Activated gamma-delta T cell treated with anti-CD3 and anti-CD28 coated beads, Interleukin-2, amount 50 U/mL, for 16 hours (primary cell): ENCODE measurements around the gene PALS2.

Experiments used
- DNase-seq: peaks from one replicate; pipeline ENCODE4 v3.0.0-alpha.2; 2020; ENCODE audit warnings: low read depth

The PALS2 gene

DNA sequence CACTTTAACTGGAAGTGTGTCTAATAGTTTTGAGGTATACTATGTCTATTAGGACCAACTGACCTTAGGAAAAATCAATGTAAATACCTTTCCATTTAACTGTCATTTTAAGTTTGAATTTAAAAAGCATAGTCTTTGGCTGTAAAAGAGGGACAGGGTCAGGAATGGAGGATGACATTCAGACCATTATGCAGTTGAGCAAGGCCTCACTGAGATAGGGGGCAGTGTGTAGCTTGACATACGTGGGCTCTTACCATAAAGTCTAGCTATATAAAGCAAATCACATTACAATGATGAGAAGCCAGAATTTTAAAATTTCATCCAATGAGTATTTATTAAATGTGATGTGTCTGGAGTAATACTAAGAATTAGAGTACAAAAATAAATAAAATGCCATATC is 17.9 kb downstream of the PALS2 start:
- no peak for DNase-seq

DNA sequence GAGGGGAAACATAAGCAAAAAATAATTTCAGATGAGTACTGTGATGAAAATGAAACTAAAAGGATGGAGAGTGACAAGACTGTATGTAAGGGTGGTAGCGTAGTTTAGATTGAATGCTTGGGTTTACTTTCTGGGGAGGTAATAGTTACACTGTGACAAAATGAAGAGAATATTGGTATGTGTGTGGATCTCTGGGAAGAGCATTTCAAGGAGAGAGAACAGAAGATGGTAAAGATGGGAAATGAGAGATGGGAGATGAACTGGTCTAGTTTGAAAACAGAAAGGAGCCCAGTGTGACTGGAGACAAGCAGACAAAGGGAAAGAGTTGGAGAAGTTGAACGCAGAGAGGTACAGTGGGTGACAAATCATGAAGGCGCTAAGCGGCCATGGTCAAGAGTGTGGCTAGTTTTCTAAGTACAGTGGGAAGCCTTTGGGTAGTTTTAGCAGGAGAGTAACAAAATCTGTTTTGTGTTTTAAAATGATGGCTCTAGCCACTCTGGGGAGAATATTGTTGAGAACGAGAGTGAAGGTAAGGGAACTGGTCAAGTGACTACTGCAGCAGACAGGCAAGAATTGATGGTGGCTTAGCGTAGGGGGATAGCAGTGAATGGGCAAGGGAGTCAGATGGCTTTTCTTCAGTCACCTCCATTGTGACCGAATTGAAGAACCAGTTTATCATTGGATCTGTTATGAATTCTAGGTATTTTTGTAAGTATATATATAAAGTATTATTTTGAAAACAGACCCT is 22.6 kb downstream of the PALS2 start:
- DNase-seq: no peak

DNA sequence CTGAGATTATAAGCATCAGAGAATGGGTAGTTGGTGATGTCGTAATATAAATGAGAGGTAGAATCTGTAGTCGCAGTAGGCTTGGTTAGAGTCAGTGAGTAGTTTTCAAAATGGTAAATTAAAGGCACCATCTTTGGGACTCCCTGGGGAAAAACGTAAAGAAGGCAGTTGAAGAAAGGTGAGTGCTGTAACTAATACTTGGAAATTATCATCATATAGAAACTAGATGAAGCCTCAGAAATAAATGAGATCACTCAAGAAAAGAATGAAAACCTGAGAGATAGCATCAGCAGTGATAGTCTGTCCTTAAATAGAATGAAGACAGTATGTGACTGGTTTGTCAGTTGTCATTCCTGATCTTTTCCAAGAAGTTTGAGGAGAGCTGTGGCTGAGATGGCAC is 23.8 kb downstream of the PALS2 start:
- DNase-seq: no peak

DNA sequence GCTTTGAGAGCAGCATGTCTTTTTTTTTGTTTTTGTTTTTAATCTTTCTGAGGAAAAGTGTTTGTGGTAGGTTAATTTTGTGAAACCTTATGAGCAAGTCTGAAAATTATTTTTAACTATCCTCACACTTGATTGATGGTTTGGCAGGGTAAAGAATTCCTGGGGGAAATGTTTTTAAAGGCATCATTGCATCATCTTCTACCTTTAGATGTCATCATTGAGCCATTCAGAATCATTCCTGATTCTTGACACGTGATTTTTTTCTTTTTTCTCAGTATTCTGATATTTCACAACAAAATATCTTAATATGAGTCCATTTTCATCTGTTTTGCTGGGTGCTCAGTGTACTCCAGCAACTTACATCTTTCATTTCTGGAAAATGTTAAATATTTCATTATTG is 28.3 kb downstream of the PALS2 start:
- no peak for DNase-seq

DNA sequence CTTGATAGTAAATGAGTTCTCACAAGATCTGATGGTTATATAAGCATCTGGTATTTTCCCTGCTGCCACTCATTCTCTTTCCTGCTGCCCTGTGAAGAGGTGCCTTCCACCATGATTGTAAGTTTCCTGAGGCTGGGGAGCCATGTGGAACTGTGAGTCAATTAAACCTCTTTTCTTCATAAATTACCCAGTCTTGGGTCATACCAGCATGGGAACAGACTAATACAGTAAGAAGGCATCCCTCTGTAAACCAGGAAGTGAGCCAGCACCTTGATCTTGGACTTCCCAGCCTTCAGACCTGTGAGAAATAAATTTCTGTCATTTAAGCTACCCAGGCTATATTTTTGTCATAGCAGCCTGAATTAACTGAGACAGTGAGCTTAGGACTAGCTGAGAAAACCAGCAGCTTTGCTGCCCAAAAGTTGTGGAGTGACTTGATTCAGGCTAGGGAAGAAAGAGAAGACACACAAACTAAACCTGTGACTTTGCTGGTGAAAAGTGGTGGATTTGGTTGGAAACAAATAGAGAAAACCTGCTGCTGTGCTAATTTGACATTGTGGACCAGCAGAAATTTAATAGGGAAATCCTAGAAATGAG is 29.7 kb downstream of the PALS2 start:
- DNase-seq: no peak

DNA sequence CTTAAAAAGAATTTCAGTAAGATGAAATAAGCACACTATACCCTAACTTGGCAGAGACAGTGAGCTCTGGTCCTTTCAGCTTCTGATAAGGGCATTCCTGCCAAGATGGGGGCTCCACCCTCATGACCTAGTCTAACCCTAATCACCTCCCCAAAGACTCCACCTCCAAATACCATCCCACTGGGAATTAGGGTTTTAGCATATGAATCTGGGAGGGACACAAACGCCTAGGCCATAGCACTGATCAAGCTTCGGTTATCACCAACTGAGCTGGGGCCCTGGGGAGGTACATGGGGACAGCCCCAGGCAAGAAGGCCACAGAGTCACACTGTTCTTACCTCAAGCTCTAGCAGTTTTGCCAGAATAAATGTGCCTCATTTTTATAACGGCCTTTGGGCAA is 31.4 kb downstream of the PALS2 start:
- DNase-seq: no peak

DNA sequence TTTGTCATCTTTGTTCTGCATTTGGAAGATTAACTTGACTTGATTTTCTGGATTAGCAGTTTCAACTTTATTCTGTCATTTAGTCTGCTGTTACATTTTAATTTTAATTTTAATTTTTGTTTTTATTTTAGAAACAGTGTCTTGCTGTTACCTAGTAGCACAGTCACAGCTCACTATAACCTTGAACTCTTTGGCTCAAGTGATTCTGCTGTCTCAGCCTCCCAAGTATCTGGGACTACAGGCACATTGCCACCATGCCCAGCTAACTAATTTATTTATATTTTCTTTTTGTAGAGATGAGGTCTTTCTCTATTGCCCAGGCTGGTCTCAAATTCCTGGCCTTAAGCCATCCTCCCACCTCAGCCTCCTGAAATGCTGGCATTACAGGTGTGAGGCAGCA is 35.3 kb downstream of the PALS2 start:
- no peak for DNase-seq

DNA sequence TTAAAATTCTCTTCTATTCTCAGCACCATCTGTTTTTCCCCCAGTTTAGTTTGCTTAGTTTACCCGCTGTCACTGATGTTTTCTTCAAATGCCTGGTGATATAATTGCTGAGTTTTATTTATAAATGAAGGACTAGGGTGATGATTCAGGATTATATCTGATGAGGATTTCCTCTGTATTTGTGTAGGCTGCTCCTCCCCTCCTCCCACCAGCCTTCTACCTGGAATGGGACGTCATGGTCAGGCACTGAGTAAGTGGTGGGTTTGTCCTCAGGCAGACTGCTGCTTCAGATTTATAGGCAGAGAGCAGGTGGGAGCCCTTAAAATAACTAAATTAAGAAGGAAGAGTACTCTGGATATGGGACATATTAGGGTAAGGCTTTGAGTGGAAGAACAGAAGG is 35.8 kb downstream of the PALS2 start:
- no peak for DNase-seq

DNA sequence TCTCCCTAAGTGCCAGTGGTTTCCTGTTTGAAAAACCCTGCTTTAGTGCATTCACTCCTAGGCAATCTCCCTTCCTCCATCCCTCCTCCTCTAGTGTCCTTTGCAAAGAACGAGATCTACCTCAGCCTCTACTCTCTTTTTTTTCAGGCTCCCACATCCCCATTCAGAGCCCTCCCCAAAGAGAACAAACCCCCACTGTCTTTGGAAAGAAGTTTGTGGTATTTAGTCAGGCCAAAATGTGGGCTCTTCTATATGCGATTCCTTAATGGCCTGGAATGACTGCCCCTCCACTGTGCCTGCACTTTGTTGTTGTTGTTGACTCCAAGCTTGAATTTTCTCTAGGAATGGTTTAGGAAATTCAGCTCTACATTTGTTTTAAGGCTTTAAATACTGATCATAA is 36.3 kb downstream of the PALS2 start:
- DNase-seq: no peak

DNA sequence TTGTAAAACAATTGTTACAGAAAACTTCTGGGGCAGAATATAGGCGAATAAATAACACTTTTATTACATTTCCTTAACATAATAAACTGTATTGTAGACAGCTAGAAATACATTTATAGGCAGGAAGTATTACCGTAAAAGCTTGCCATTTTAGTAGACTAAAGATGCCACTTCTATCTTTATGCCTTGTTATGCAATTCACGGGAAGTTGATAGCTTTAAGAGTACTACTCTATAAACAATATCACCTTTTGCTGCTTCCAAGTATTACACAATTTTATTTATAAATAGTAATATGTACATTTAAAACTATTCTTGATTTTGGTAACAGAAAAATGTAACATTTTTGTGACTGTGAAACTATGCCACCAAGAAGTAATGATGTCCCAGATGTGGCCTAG is 37.9 kb downstream of the PALS2 start:
- no peak for DNase-seq

DNA sequence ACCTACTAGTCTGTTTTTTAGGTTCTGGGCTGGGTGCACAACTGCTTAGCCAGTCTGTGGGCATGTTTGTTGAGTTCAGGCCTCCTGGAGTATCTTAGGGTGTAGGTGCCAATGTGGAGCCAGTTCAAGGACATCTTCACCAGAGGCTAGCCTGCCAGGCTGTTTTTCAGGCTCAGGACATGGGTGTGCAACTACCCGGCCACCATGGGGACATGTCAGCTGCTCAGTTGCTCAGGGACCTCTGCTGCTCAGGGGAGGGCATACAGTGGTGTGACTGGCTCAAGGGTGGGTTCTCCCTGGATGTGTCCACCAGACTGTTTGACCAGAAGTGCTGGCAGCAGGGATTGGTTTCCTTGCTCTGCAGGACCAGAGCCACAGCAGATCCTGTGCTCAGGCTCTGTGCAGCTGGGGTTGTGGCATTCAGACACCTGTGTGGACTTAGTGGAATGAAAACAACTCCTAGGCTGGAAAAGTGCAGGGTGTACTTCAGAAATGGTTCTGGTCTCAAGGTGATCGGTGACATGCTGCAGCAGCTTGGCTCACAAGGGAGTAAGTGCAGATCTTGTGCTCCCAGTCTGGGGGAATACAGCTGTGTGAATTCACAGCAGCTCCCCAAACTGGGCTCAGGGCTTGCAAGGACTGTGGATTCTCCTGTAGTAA is 44.8 kb downstream of the PALS2 start:
- DNase-seq: no peak

DNA sequence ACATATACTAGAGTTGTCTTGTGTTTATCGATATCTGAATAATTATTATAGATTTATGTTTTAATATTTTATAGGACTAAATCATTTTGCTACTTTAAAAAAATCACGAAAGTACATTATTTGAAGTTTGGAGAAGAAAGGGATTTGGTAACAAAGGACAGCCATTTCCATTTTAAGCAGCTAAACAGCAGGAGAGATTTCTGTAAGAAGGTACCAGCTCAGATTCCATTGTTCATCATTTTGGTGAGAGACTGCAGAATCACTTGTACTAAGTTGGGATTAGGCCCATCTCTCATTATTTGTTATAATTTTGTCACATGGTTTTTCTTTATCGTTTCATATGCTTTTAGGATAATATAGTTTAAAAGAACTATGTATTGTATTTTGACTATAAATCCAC is 46.7 kb downstream of the PALS2 start:
- DNase-seq: no peak

DNA sequence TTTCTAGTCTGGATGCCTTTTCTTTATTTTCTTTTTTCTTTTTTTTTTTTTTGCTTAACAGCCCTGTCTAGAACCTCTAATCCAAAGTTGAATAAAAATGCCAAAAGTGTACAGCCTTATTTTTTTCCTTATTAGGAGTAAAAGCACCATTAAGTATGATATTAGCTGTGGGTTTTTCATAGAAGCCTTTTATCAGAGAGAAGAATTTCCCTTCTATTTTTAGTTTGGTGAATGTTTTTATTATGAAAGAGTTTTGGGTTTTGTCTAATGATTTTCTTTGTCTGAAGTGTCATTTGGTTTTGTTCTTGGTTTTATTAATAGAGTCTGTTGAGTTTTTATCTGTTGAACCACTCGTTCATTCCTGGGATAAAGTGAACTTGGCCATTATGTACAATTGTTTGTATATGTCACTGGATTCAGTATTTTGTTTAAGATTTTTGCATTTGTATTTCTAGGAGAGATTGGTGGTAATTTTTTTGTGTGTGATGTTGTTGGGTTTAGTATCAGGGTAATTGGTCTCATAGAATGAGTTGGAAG is 49.5 kb downstream of the PALS2 start:
- DNase-seq: no peak
